GM18868 (cell line): ENCODE measurements around the gene SIAH2.

Source experiments
- ATAC-seq: cut with Tn5 transposase; IDR thresholded peaks from one replicate; pipeline ENCODE4 v1.9.1; 2021; ENCODE audit warnings: mild to moderate bottlenecking, moderate library complexity; ENCODE audit not compliant: unreplicated experiment

SIAH2 gene

DNA sequence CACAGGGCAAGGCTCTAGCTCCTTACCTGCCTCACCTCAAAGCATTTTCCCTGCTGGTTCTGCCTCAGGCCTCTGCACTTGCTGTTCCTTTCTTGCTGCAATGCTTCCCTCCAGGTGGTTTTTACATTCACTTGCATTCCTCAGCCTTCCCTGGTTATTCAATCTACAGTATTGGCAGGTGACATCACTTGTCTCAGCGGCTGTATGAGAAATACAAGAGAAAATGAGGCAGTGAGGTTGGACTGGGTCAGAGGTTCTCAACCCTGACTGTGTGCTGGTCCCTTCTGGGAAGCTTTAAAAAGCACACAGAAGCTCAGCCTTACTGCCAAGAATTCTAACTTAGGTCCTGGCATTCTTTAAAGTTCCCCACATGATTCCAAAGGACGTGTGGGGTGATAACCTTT, 26.7 kb downstream of the SIAH2 start:
- ATAC-seq: no peak

DNA sequence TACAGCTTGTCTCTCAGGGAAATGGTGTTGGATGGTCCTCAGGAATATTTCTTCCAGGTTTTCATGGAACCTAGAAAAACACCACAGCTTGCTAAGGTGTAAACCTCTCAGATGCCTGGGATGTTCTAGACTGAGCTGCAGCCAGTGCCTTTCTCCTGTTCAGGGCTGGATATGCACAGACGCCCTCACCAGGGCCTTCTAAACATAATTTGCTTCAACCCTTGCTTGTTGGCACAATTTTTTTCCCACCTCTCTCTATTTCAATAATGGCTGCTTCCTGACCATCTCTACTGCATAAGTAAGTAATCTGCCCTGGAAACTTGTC, 28.2 kb downstream of the SIAH2 start:
- no peak for ATAC-seq

DNA sequence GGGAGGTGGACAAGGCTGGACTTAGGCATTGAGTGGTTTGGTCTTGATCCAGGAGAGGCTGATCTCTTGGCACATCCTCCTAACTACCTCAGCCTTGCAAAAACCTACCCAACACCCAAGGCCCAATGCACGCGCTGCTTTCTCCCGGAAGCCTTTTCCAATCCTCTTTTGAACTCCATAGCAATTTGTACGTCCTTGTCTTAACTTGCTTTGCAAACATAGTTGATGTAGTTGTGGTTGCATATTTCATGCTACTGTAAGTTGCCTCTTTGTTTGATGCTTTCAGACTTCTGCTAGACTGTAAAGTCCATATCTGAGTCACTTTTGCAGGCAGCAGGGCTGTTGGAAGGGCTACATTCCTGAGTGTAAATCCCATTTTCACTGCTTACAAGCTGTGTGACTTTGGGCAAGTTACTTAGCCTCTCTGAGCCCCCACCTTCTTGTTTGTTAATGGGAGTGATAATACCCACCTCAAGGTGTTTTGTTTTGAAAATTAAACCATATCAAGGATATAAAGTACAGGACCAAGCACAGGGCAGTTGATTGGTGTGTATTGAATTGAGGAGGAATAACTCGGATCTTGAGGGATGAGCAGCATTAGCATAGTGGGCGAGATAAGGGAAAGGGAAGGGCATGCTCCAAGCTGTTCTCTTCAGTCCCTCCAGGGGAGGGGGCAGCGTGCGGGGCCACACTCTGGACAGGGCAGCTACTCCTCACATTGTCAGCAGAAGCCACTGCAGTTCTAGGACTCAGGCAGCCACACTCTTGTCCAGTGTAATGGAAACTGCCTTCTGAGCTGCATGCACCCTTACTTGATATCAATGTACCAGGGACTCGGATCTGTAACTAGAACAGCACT, 28.8 kb downstream of the SIAH2 start:
- ATAC-seq: no peak

DNA sequence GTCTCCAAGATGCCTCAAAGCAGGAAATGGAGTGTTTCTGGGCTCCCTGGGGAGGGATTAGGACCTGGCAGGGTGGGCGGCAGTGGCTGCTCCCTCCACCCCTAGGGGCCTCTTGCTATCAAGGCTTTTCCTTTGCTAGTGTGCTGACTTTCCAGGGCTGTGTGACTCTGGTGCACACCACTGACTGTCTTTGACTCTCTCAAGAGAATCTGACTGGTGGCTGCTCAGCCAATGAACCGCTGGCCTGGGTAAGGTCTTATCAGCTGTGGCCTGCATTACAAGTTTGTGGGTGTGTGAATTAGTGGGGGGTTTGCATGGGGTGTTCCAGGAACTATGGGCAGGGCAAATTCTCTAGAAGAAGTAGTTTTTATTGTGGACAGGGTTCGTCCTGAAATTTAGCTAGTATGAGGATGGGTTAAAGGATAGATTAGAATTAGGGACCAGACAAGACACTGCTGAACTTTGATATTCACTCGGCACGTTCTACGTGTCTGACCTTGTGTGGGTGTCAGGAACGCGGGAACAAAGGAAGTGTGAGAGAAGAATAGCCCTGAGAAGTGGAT, 29.5 kb downstream of the SIAH2 start:
- ATAC-seq: no peak

DNA sequence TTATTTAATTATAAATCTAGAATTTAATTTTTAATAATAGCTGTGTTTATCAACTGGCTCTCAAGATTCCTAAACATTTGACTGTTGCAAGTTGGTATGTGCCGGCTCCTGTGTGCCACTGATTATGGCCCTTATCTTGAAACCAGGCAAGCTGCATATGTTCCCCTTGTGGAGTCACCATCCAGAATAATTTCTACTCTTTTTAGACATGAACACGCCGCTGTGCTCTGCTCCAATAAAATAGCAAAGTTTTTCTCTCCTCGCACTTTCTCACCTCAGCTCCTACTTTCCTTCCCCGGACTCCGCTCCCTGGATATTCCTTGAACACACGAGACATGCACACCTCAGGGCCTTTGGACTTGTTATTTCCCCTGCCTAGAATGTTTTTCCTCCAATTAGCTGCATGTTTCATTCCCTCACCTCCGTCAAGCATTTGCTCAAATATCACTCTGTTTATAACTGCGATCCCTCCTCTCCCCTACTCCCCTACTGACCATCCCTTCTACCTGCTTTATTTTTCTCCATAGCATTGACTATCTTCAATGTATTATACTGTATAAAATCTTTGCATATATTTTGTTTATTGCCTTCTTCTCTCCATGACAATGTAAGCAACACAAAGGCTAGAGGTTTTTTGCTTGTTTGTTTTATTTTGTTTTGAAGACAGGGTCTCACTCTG, 33.1 kb downstream of the SIAH2 start:
- ATAC-seq: no peak

DNA sequence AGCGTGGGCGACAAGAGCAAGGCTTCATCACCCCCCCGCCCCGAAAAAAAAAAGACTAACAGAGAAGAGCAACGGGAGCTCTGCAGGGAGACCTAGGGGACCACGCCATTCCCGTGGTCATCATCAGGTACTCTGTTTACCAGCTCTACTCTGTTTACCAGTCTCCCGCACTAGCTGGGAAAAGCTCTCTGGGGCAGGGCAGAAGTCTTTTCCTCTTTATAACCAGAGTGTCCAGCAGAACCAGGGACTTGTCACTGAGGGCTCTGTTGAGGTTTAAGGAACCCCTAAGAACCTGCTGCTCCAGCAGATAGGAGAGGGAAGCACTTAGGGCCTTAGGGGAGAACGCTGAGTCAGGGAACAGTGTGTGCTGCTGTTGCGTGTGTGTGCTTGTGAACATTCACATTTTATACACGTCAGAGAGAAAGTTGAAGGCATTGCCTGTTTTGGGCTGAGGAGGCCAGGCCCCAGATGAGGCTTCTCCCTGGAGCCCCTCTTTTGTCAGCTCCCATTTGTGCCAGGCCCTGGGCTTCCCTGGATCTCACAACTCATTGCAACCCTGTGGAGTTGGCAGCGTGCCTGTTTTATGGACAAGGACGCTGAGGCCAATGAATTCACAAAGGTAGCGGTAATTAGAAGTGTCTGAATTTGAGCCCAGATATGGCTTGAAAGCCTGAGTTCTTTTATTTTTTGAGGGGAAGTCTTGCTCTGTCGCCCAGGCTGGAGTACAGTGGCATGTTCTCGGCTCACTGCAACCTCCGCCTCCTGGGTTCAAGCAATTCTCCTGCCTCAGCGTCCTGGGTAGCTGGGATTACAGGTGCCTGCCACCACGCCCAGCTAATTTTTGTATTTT, 35.1 kb downstream of the SIAH2 start:
- ATAC-seq: no peak

DNA sequence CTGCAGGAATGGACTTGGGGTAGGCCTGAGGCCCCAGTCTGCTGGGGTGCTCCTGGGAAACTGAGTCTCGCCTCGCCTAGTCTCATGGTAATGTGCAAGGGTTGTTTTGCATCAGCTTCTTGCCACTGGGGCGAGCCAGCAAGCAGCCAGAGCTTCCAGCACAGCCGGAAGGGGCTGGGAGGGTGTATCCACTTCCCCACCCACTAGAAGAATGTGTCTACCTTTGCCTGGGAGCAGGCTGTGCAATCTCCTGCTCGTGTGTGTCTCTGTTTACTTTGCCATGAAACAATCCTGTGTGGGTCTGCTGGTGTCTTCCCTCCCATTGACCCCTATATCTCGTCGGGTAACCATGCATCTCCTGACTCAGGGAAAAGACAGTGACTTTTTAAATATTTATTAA, 37.4 kb downstream of the SIAH2 start:
- ATAC-seq: no peak

DNA sequence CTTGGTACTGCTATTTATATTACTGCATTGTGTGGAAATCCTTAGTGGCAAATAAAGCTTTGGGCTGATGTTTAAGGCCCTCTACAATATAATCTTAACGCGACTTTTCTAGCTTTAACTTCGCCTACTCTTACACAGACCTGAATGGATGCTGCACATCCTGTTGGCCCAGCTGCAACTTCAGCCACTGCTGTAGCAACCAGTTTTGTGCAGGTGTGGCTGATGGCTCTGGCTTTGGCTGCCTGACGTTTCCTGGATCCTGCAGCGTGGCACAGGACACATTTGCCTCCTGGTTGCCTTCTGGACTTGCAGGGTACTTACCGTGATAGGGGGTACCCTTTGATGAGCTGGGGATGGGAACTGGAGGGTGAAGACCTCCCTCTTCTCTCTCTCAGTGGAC, 39.0 kb downstream of the SIAH2 start:
- ATAC-seq: no peak

DNA sequence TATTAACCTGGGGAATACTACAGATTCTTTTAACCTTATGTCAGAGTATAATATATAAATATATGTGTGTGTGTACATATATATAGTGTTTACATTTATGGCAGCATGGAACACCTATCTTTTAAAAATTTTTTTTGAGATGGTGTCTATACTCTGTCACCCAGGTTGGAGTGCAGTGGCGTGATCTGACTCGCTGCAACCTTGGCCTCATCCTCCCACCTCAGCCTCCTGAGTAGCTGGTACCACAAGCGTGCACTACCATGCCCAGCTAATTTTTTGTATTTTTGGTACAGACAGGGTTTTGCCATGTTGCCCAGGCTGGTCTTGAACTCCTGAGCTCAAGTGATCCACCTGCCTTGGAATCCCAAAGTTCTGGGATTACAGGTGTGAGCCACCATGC, 40.7 kb downstream of the SIAH2 start:
- ATAC-seq: no peak

DNA sequence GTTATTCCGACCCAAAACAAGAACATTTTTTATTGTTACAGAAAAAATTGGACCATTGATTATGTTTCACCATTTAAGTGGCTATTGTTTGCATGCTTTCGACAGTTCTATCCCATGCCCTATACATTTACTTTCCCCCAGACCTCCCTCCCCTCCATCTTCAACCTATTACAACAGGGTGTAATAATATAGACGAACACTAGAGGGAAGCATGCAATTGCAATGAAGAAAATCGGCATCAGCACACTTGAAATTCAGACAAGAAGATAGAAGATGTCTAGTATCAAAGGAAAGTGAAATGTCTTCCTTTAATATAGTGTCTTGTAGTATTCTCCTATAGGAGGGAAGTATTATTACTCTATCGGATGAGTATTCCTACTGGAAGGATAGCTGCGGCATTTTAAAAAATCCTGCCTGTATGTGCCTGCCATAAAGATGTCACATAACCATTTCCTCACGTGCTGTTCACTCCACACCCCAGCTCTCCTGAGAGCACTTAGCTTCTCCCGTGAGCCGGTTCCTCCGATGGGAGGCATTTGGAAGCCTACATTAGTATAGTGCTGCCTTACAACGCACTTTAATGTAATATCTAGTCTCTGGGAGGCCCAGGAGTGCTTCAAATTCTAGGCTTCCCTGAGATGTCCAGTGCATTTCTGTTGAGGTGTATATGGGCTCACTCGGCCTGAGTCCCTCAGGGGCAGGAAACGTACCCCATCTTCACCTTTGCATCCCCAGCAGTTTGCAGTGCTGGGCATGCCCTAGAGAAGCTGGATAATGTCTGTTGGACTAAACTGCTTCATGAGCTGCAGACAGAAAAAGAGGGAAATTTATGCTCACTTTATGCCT, 41.5 kb downstream of the SIAH2 start:
- peak; percentile 81 for ATAC-seq

DNA sequence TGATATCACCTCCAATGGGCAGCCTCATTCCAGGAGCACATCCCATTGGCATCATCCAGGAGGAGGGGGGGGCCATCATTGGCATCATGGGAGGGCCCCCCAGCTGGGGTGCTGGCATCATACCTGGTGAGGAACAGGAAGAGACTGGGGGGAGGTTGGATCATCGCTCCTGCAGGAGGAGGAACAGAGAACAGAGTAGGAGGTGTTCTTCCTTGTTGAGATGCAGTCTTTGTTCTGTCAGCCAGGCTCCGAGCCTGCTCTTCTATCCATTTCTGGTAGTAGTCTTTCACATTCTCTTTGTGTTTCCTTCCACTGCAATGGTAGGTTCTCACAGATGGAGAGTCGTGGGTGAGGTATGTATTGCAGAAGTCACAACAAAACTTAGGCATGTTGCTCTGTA, 42.5 kb downstream of the SIAH2 start:
- no peak for ATAC-seq

DNA sequence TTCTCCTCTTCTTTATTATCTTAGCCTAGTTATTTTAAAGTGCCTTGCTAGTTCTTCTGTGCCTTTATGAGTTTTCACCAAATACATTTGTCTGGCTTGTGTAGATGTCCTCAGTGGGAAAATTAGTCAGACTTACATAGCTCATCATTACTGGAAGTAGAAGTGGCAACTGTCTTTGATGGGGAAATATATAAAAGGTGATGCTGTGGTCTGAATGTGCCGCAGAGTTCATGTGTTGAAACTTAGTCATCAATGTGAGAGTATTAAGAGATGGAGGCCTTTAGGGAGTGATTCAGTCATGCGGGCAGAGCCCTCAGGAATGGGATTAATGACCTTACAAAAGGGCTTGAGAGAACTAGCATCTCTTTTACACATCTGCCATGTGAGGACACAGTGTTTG, 52.9 kb downstream of the SIAH2 start:
- no peak for ATAC-seq

DNA sequence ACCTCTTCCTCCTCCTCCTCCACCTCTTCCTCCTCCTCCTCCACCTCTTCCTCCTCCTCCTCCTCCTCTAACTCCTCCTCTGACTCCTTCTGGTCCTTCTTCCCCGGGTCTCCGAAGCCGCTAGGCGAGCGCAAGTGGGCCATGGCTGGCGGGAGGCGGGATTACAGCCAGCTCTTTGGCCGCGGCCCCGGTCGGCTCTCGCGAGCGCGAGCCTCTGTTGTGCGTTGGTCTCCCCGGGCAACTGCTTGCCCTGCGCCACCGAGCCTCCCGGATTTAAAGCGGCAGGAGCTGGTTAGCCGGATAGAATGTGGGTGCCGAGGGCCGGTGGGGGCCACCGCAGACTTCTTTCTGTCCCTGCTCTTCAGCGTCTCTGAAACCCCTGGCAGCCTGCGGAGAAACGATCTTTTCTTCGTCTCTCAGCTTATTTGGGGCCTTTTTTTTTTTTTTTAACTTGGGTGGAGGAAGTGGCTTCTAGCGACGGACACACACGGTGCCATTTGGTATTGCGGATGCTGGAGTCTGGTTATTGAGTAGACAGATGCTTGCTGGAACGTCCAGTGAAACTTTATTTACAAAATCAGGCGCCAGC, 59.1 kb downstream of the SIAH2 start, which contains the start of gene ERICH6:
ERICH6 (minus strand) TSS at position 165 of the 589 bp plus-strand sequence; CDS start at position 143, 22 bp downstream.
- peak; percentile 99 for ATAC-seq

DNA sequence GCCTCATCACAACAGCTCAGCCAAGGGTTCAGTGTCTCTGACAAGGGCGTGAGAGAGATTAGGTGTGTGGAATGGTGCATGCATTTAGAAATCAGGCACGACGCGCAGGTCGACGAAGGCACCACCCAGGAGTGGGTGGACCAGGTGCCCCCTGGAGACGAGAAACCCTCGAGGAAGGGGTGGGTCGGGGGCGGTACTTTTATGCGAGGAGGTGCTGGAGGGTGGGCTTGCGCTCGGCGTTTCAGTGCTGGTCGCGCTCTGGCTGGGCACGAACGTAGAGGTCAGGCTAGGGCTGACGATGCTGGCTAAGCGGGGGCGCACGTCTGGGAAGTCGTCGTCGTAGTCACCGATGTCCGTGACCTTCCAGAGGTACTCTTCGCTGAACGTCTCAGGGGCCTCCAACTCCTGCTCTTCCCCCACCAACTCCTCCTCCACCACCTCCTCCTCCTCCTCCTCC, 59.6 kb downstream of the SIAH2 start:
- ATAC-seq: peak; percentile 25

DNA sequence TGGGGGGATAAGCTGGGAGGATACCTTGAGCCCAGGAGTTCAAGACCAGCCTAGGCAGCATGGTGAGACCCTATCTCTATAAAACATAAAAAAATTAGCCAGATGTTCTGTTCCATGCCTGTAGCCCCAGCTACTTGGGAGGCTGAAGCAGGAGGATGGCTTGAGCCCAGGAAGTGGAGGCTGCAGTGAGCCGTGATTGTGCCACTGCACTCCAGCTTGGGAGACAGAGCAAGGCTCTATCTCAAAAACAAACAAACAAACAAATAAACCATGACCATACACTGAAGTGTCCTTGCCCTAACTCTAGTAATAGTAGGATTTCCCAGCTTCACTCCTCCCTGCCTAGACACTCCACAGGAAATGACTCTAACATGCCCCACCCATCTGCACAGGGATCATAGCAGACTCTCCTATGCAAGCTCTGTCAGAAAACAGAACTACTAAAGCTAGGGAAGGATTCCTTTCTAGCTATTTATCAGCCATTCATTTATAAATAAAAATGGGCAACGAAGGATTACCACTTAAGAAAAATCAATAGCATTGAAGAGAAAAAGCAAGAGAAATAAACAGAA, 63.8 kb downstream of the SIAH2 start:
- no peak for ATAC-seq

DNA sequence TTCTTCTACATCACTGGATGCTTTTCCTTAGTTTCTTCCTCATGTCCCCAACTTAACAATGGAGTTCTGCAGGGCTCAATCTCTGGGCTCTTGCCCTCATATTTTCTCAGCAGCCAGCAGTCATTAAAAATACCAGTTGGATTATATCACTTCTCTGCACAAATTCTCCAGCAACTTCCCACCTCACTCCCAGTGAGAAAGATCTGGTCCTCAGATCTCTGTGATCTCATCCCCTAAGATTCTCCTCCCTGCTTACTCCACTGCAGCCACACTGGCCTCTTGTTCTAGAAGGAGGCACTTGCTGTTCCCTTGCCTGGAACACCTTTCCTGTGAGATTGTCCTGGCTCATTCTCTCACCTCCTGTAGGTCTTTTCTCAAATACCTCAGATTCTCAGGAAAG, 65.3 kb downstream of the SIAH2 start:
- no peak for ATAC-seq

DNA sequence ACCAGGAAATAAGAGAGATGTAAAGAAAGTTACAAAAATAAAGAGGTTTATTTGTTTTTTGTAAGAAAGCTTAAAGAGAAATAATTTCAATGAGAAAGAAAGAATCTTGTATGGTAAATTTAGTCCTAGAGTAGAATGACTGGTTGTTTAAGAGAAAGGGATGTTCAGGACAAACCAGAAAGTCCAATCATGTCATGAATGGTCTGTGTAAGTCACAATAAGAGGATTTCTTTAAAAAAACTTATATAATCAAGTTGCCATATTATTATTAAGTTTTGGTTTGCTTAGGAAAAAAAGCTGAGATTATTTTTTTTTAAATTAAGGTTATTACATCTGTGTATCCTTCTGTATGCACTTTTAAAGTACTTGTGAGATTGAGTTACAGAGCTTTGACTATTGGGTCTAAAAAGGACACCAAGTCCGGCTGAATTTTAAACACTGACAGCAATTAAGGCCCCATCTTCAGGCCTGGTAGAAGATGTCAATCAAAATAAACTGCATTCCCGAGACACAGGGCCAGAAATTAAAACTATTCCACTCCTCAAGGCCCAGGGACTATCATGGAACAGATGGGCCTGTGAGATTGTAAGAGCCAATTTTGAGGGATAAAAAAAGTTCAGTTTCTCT, 71.4 kb downstream of the SIAH2 start:
- ATAC-seq: no peak
